HCT116 (cell line): ENCODE results near the gene NPFFR1.

ENCODE experiments used
- CEBPB ChIP-seq: IDR thresholded peaks from 2 replicates; pipeline ENCODE4 v1.6.1; 2012; ENCODE audit warnings: low read depth
- EZH2 ChIP-seq: fragments of 200-600 bp; sonication (generic); IDR thresholded peaks from 2 replicates; pipeline ENCODE4 v1.6.1; 2017; ENCODE audit warnings: antibody characterized with exemption, mixed run types
- POLR2A ChIP-seq: IDR thresholded peaks from 2 replicates; pipeline ENCODE4 v1.7.0; 2011; ENCODE audit warnings: borderline replicate concordance; ENCODE audit not compliant: insufficient read depth, insufficient read length; ENCODE audit errors: extremely low read depth
- POLR2AphosphoS5 ChIP-seq: IDR thresholded peaks from 2 replicates; pipeline ENCODE4 v1.6.1; 2011; ENCODE audit warnings: mild to moderate bottlenecking, low read depth, low read length, moderate library complexity
- RAD21 ChIP-seq: IDR thresholded peaks from 2 replicates; pipeline ENCODE4 v1.6.1; 2012; ENCODE audit warnings: low read depth, mild to moderate bottlenecking
- REST ChIP-seq: IDR thresholded peaks from 2 replicates; pipeline ENCODE4 v1.6.1; 2012; ENCODE audit warnings: low read depth
- TF ChIP-seq, protein P1 (sequence below): IDR thresholded peaks from 2 replicates; pipeline ENCODE4 v1.6.1; 2012
- TF ChIP-seq, protein P2 (sequence below), 3 experiments: fragments of 200-600 bp in 1 of 3; sonication (generic) in 1 of 3; IDR thresholded peaks in 2 of 3; conservative IDR thresholded peaks in 1 of 3; 2 replicates each; pipeline ENCODE4 v1.5.1; 2012 to 2017; ENCODE audit warnings: low read depth in 2 of 3, low read length in 2 of 3, antibody characterized with exemption in 1 of 3, borderline replicate concordance in 1 of 3, control low read depth in 1 of 3, mild to moderate bottlenecking in 1 of 3, mixed read lengths in 1 of 3, mixed run types in 1 of 3, moderate library complexity in 1 of 3; ENCODE audit not compliant: insufficient read depth in 1 of 3

GRCh38 chr10:70232155-70232858 lies 51.5 kb downstream of the NPFFR1 start:
- TF ChIP-seq, protein P1, sequence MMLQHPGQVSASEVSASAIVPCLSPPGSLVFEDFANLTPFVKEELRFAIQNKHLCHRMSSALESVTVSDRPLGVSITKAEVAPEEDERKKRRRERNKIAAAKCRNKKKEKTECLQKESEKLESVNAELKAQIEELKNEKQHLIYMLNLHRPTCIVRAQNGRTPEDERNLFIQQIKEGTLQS, result no peak
- TF ChIP-seq EZH2, result no peak
- TF ChIP-seq, protein P2, sequence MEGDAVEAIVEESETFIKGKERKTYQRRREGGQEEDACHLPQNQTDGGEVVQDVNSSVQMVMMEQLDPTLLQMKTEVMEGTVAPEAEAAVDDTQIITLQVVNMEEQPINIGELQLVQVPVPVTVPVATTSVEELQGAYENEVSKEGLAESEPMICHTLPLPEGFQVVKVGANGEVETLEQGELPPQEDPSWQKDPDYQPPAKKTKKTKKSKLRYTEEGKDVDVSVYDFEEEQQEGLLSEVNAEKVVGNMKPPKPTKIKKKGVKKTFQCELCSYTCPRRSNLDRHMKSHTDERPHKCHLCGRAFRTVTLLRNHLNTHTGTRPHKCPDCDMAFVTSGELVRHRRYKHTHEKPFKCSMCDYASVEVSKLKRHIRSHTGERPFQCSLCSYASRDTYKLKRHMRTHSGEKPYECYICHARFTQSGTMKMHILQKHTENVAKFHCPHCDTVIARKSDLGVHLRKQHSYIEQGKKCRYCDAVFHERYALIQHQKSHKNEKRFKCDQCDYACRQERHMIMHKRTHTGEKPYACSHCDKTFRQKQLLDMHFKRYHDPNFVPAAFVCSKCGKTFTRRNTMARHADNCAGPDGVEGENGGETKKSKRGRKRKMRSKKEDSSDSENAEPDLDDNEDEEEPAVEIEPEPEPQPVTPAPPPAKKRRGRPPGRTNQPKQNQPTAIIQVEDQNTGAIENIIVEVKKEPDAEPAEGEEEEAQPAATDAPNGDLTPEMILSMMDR (IDR thresholded peaks at IDR 0.05 in 2 of 3, conservative IDR thresholded peaks at IDR 0.05 in 1 of 3; ENCODE audit: borderline replicate concordance in 1 of 3, insufficient read depth in 1 of 3, low read depth in 2 of 3, low read length in 2 of 3), result no peak
- no peak for TF ChIP-seq POLR2AphosphoS5
- no peak for TF ChIP-seq POLR2A
- no peak for TF ChIP-seq REST
- TF ChIP-seq CEBPB, result no peak
- TF ChIP-seq RAD21, result no peak
